HG02623 (cell line): ENCODE results near the gene KCNG2.

Source experiments
- ATAC-seq: cut with Tn5 transposase; IDR thresholded peaks from one replicate; pipeline ENCODE4 v1.9.1; 2021; ENCODE audit warnings: moderate library complexity; ENCODE audit not compliant: unreplicated experiment

KCNG2 gene

GRCh38 chr18:79934311-79935097, 136.8 kb downstream of the KCNG2 start:
- ATAC-seq = no peak

DNA sequence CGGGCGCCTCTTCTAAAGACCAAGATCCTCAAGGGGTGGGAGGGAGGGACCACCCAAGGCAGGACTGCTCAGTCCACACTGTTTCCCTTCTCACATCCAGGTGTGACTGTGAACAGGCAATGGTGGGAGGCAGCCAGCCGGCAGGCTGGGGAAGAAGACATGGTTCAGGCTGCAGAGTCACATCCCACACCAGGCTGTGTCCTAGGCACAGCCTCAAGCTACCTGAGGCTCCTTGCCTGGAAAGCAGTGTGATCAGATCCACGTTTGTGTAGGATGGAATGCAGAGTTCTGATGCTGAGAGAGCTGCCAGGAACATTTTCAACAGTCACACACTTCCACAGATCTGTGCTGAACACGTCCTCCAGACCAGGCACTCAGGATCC, 137.4 kb downstream of the KCNG2 start:
- ATAC-seq = no peak

- ATAC-seq = no peak
These were observed 137.8 kb downstream of the KCNG2 start for GRCh38 chr18:79935499-79935898.

DNA sequence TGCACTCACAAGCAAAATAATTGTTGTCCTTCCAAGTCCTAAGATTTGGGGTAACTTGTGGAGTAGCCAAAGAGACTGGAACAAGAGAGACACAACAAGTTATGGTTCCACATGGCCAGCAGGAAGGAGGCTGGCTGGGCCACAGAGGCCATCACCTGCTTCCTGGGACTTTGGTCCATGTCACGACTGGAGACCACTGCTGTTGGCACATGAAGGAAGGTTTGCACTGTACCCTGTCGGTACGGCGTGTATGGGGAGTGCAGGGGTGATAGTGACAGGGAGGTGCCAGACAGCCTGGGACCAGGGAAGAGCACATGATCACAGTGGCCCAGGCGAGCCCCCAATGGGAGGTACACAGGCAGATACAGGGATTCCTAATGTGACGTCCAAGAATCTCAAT, 138.2 kb downstream of the KCNG2 start:
- ATAC-seq = no peak

GRCh38 chr18:79936641-79937040, 138.9 kb downstream of the KCNG2 start:
- no peak for ATAC-seq

- no peak for ATAC-seq
These were observed 139.5 kb downstream of the KCNG2 start for GRCh38 chr18:79937103-79937860.

GRCh38 chr18:79938196-79938595, 140.5 kb downstream of the KCNG2 start:
- ATAC-seq = no peak

- no peak for ATAC-seq
These were observed 141.4 kb downstream of the KCNG2 start for GRCh38 chr18:79939096-79939495.

GRCh38 chr18:79940126-79940813, 142.5 kb downstream of the KCNG2 start:
- no peak for ATAC-seq

DNA sequence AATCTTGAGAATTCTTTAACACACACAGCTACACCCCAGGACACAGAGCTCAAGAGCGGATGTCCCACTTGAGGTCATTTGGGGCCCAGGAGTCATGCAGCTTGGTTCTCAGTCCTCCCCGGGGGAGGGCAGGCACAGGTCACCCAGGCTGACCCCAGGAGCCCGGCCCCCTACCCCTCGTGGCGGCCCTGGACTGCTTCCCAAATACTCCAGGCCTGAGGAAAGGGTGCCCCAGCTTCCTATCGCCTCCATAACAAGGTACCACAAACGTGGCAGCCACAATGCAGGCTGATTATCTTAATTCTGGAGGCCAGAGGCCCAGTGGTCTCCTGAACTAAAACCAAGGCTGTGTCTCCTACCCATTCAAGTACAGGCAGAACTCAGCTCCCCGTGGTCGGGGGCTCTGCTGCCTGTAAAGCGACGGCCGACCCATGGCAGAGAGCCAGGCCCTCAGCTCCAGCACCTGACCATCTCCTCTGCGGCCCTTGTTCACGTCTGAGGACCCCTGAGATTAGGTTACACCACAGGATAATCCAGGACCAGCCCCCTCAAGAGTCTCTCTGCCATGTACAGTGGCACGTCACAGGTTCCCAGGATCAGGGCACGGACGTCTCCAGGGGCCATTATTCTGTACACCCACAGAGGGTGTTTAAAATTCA, 143.2 kb downstream of the KCNG2 start:
- ATAC-seq = no peak

DNA sequence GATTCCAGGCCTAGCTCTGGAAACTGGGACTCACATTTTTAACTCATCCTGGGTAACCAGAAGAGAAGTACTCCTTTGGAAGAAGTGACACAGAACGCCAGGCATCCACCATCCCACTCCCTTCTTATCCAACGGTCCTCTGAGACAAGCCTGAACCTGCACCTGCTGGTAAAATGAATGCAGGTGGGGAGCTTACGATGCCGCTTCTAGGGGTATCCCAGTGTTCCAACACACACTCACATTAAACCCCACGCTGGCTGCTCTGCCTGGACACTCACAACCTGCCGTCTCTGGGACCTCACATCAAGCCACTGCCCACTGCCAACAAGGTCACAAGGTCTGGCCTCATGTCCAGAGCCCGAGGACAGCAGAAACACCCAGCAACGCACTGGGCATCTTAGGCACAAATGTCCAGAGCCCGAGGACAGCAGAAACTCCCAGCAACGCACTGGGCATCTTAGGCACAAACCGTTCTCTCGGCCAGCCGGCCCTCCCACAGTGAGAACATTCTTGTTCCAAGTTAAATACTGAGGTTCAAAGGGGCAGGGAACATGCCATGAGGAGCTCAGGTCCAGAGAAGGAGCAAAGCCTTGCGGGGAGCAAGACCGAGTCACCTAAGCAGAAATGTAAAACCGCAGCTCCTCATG, 143.9 kb downstream of the KCNG2 start:
- no peak for ATAC-seq

DNA sequence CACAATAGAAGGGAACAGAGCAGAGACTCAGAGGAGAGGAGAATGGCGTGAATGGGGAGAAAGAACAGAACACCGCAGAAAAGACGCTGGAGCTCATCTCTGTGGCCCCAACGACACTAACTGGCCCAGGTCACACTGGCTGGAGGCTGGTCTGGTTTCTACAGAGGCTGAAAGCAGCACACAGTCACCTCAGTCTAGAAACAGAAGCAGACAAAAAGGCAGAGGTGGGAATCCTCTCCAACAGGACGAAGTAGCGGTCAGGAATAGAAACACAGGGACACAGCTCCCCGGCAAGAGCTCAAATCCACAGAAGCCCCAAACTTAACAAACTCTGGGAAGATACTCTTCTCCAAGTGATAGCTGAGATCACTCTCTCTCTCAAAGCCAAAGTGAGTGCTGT, 144.5 kb downstream of the KCNG2 start:
- ATAC-seq = no peak

DNA sequence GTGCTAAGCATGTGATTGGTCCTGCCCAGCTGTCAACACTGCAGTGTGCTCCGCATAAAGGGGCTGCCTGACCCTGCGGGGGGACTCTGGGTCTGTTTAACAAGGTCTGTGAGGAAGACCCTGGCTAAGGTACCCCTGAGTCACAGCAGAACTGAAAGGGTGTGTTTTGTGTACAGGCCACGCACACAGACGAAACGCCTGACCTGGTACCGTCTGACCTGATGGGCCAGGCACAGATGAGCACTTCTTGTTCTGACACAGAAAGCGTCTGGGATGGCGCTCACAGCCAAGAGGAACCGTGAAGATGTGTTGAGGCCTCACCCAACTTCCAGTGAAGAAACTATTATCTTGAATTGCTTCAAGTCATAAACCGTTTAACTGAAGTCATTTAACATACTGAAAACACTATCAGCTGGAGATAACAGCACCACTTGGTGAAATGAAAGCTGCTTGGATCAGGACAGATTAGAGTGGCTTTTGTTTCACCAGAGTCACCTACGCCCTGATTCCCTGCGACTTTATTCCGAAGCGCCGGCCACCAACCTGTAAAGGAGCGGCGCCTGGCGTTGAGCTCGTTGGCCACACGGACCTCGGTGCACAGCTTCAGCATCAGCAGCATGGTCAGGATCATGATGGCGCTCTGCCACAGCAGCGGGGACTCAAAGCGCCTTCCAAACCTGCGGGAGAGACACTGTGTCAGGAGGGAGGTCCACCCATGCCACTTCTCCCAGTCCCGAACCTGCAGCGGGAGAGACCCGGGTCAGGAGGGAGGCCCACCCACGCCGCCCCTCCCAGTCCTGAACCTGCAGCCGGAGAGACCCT, 145.3 kb downstream of the KCNG2 start:
- no peak for ATAC-seq

DNA sequence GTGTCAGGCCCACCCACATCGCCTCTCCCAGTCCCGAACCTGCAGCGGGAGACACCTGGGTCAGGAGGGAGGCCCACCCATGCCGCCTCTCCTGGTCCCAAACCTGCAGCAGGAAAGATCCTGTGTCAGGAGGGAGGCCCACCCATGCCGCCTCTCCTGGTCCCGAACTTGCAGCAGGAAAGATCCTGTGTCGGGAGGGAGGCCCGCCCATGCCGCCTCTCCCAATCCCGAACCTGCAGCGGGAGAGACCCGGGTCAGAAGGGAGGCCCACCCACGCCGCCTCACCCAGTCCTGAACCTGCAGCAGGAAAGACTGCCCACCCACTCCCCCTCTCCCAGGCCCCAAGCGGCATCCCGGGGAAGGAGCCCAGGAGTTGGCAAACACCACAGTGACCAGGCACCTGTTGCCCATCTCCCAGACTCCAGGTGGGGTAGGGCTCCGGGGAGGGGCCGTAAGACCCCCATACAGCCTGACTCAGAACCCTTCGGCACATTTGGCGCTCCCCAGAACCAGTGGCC, 145.9 kb downstream of the KCNG2 start:
- no peak for ATAC-seq

DNA sequence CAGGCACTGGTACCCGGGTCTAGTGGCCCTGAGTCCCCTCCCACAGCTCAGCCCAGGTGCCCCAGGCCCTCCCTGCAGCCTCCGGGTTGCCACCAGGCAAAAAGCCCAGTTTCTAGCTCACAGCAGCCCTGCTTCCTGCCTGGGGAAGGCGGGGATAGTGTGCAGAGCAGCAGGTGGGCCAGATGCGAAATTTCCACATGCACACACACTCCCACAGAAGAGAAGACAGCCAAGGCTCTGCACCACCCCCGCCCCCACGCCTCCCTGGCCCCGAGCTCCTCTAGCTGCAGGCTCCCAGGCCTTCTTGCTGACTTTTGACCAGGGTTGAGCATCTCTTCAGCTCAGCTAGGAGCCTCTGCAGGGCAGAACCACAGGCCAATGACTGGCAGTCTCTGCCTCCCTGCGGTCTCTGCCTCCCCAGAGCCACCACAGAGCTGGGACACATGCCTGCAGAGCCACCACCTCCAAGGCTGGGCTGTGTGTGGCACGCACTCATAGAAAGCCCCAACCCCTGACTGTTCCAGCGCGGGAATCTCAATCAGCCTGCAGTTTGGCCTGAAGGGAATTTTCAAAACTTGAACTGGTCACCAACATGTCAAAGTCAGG, 146.5 kb downstream of the KCNG2 start:
- ATAC-seq = peak; percentile 44

DNA sequence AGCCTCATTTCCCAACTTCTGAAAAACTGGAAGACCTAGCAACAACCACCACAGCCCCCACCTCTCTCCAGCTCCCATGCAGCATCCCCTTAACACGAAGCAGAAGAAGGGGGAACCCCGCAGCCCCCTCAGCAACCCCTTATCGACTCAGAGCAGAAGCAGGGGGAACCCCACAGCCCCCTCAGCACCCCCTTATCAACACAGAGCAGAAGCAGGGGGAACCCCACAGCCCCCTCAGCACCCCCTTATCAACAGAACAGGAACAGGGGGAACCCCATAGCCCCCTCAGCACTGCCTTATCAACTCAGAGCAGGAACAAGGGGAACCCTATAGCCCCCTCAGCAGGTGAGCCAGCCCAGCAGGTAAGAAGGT, 147.0 kb downstream of the KCNG2 start:
- ATAC-seq = peak; percentile 8

GRCh38 chr18:79945118-79946042, 147.6 kb downstream of the KCNG2 start:
- ATAC-seq = no peak

GRCh38 chr18:79947054-79947755, 149.5 kb downstream of the KCNG2 start:
- no peak for ATAC-seq
